Measurements from ENCODE around the gene STOX2. TPM values are rescaled to one million over a fixed set of nuclear protein-coding genes. Genes with fewer than 3 reads are reported as not detected.

STOX2 gene
- total and polyA plus RNA-seq, 4 donors: 1.8 to 27.5 (median 8.6) TPM

- Histone ChIP-seq H3K9me3 (ENCODE audit: control insufficient read depth in 4 of 4, insufficient read depth in 3 of 4, low read length in 3 of 4) (no peaks in the 10 kb centered on the region), H3K27me3 (ENCODE audit: control insufficient read depth in 3 of 3, insufficient read depth in 3 of 3, low read length in 2 of 3) (no peaks in the 10 kb centered on the region), H3K9ac (ENCODE audit: insufficient read depth in 1 of 2, low read length in 2 of 2) (no peak overlapping the region), H3K27ac (ENCODE audit: low read depth in 1 of 2, low read length in 1 of 2) (no peak overlapping the region), H3K4me3 (no peak overlapping the region), H3K36me3 (ENCODE audit: control insufficient read depth in 4 of 4, insufficient read depth in 4 of 4, low read length in 4 of 4) (peaks cover 0 to 9% (median 0%) of the 10 kb centered on the region in 4 donors), H3K4me1 (ENCODE audit: control insufficient read depth in 5 of 5, insufficient read depth in 5 of 5, low read length in 5 of 5) (peaks cover 0 to 55% (median 18%) of the 10 kb centered on the region in 5 donors)
- 62 to 87% methylated on average over 3 of the region's 3 CpGs for WGBS, 2 donors
- DNase-seq (no peak), ATAC-seq (ENCODE audit: insufficient read depth, low FRiP score) (no peak)
- no peak for TF ChIP-seq CTCF (IDR thresholded peaks at IDR 0.05; ENCODE audit: control extremely low read depth, extremely low read depth)
These were observed 116.3 kb downstream of the STOX2 start for GRCh38 chr4:184021389-184021788.

- TF ChIP-seq CTCF (IDR thresholded peaks at IDR 0.05; ENCODE audit: control extremely low read depth, extremely low read depth): no peak
- DNase-seq (peak in 2 of 3 donors; percentile 52 to 72), ATAC-seq (ENCODE audit: insufficient read depth, low FRiP score) (no peak)
- Histone ChIP-seq H3K9me3 (ENCODE audit: control insufficient read depth in 4 of 4, insufficient read depth in 3 of 4, low read length in 3 of 4) (no peaks in the 10 kb centered on the region), H3K36me3 (ENCODE audit: control insufficient read depth in 4 of 4, insufficient read depth in 4 of 4, low read length in 4 of 4) (peaks cover 0 to 3% (median 0%) of the 10 kb centered on the region in 4 donors), H3K9ac (ENCODE audit: insufficient read depth in 1 of 2, low read length in 2 of 2) (no peak overlapping the region), H3K27ac (ENCODE audit: low read depth in 1 of 2, low read length in 1 of 2) (no peak overlapping the region), H3K4me1 (ENCODE audit: control insufficient read depth in 5 of 5, insufficient read depth in 5 of 5, low read length in 5 of 5) (peaks cover 0 to 42% (median 14%) of the 10 kb centered on the region in 5 donors), H3K27me3 (ENCODE audit: control insufficient read depth in 3 of 3, insufficient read depth in 3 of 3, low read length in 2 of 3) (no peaks in the 10 kb centered on the region), H3K4me3 (no peak overlapping the region)
- WGBS, 2 donors: 88 to 90% methylated on average over 9 of the region's 9 CpGs
These were observed 117.7 kb downstream of the STOX2 start for GRCh38 chr4:184022679-184023383.

GRCh38 chr4:184024637-184025036 lies 119.5 kb downstream of the STOX2 start:
- no peaks in the 10 kb centered on the region for H3K9me3 ChIP-seq (ENCODE audit: control insufficient read depth in 4 of 4, insufficient read depth in 3 of 4, low read length in 3 of 4)
- no peak for ATAC-seq (ENCODE audit: insufficient read depth, low FRiP score)
- no peak overlapping the region for H3K27ac ChIP-seq (ENCODE audit: low read depth in 1 of 2, low read length in 1 of 2)
- 72 to 82% methylated on average over 4 of the region's 4 CpGs for WGBS, 2 donors
- no peak overlapping the region for H3K4me3 ChIP-seq
- peaks cover 0 to 45% (median 14%) of the 10 kb centered on the region in 5 donors for H3K4me1 ChIP-seq (ENCODE audit: control insufficient read depth in 5 of 5, insufficient read depth in 5 of 5, low read length in 5 of 5)
- no peak for TF ChIP-seq CTCF (IDR thresholded peaks at IDR 0.05; ENCODE audit: control extremely low read depth, extremely low read depth)
- H3K27me3 ChIP-seq (ENCODE audit: control insufficient read depth in 3 of 3, insufficient read depth in 3 of 3, low read length in 2 of 3): no peaks in the 10 kb centered on the region
- H3K36me3 ChIP-seq (ENCODE audit: control insufficient read depth in 4 of 4, insufficient read depth in 4 of 4, low read length in 4 of 4): peaks cover 0 to 3% (median 0%) of the 10 kb centered on the region in 4 donors
- peak; percentile 34 to 65 (median 47) for DNase-seq
- H3K9ac ChIP-seq (ENCODE audit: insufficient read depth in 1 of 2, low read length in 2 of 2): no peak overlapping the region

Measured in lung (tissue), 12 donors.